HepG2 (cell line): Measurements from ENCODE around the gene MYRIP.

Experiments
- CTCF ChIP-seq: sonication (generic); formaldehyde crosslinking; IDR thresholded peaks from 2 replicates; pipeline ENCODE4 v1.5.0; 2020; ENCODE audit warnings: mild to moderate bottlenecking, missing genetic modification reagents, moderate library complexity
- FLYWCH1 ChIP-seq: sonication (generic); formaldehyde crosslinking; IDR thresholded peaks from 2 replicates; pipeline ENCODE4 v1.8.1; 2023; ENCODE audit warnings: mild to moderate bottlenecking, missing genetic modification reagents
- POLR2A ChIP-seq, 2 experiments: IDR thresholded peaks; 2 replicates each; pipeline ENCODE4 v1.6.1; 2011; ENCODE audit warnings: low read depth in 2 of 2, low read length in 2 of 2, mild to moderate bottlenecking in 1 of 2, moderate library complexity in 1 of 2; ENCODE audit not compliant: insufficient read depth in 1 of 2
- RFX5 ChIP-seq: IDR thresholded peaks from 2 replicates; pipeline ENCODE4 v1.6.1; 2011; ENCODE audit warnings: low read depth, low read length, improper control_type of control experiment
- RFXANK ChIP-seq: IDR thresholded peaks from 2 replicates; pipeline ENCODE4 v1.6.1; 2016
- RXRB ChIP-seq: IDR thresholded peaks from 2 replicates; pipeline ENCODE4 v1.6.1; 2016; ENCODE audit warnings: borderline replicate concordance, missing genetic modification reagents, missing compliant biosample characterization
- SMYD3 ChIP-seq: sonication (generic); formaldehyde crosslinking; IDR thresholded peaks from 2 replicates; pipeline ENCODE4 v1.8.1; 2023; ENCODE audit warnings: mild to moderate bottlenecking, missing genetic modification reagents
- ZNF280D ChIP-seq: sonication (generic); formaldehyde crosslinking; IDR thresholded peaks from 2 replicates; pipeline ENCODE4 v1.5.1; 2020; ENCODE audit warnings: mild to moderate bottlenecking, missing genetic modification reagents

DNA sequence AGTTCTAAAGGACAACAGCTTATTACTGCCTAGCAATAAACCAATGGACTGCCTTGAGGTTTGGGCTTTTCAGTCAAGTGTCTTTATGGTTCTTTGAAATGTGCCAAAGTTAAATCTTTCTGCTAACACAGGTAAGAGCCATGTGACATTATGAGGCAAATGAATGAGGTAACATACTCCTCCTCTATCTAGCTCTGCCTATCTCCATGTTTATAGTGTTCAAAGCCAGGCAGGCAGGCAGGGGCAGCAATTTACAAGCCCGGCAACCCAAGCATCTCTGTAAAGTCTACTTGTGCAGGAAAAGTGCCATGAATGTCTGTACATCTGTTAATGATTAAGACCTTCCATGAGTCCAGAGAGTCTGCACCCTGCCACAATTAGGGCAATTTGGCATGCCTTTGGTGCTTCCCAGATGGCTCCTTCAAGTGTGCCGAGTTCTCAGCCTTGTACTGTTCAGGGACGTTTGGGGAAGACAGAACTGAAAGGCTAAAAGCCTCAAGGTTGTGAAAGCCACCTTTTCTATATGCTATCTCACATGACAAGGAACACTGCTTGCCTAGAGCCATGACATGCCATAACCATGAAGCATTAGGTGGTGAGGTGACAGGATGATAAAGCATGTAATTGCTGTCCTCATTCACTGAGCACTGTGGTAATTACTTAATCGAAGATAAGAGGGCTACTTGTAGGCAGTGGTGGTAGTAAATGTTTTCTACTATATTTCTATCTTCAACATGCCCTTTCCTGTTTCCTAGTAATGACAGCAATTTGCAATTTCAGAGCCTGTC lies 458.7 kb downstream of the MYRIP start:
- TF ChIP-seq ZNF280D (CRISPR knock-in tag): no peak
- TF ChIP-seq SMYD3 (CRISPR knock-in tag): no peak
- no peak for TF ChIP-seq RFX5
- TF ChIP-seq POLR2A (IDR thresholded peaks at IDR 0.05; ENCODE audit: insufficient read depth in 1 of 2, low read depth in 2 of 2, low read length in 2 of 2): no peak
- no peak for TF ChIP-seq FLYWCH1 (CRISPR knock-in tag)
- TF ChIP-seq RFXANK: no peak
- TF ChIP-seq CTCF (CRISPR knock-in tag): no peak
- TF ChIP-seq RXRB (CRISPR knock-in tag): no peak
